Activated CD4-positive, alpha-beta T cell treated with anti-CD3 and anti-CD28 coated beads, Interleukin-2, Interleukin-4, amounts not matched to agents 100 ng/mL and 50 ng/mL, durations not matched to agents 16 hours and 8 hours (primary cell): ENCODE data around the gene LCP2.
"Not testable (repeated sequence)": the region's sequence is repeated elsewhere in the genome, so short reads cannot be mapped to it uniquely, and the experiment has no call there.

Source experiments
- DNase-seq: peaks from one replicate; pipeline ENCODE4 v3.0.0-alpha.2; 2020; ENCODE audit warnings: low spot score

Gene LCP2

DNA sequence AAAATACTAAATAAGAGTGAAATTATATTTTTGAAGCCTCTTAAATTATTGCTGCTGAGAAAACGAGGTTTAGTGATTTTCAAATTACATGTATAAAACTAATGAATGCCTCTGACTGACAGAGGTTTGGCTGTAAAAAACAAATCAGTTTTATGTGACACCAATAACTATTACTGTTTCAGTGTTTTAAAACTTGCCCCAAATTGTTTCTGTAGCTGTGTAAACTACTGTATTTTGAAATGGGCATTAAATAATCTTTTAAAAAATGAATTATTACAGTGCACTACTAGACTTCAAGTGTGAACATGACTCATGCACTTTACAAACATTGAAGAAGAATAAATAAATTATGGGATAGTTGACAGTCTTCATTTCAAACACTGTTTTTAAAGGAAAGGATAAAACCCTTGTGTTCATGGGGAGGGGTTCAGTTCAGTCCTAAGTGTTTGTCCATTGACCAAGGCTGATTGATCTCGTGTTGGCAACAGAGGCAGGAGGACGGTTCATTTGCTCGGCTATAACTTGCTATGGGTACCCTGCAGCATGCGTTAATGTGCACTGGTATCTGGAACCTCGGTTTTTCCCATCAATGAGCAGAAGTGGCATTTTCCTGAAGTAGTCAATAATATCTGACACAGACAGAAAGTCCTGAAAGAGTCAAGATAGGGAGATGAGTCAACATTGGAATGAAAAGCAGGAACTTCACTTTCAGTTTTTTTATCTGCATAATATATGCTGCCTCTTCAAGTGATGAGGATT lies 49.2 kb downstream of the LCP2 start:
- DNase-seq: no peak

- DNase-seq: no peak
Observed at GRCh38 chr5:170247363-170247762, 50.2 kb downstream of the LCP2 start.

- DNase-seq: no peak
Observed at GRCh38 chr5:170246126-170246870, 51.3 kb downstream of the LCP2 start.

- DNase-seq: not testable (repeated sequence)
Observed at GRCh38 chr5:170245436-170245835, 52.1 kb downstream of the LCP2 start.

GRCh38 chr5:170238456-170239196 lies 59.0 kb downstream of the LCP2 start:
- DNase-seq: no peak

- DNase-seq: no peak
Observed at GRCh38 chr5:170235876-170236864, 61.4 kb downstream of the LCP2 start.

DNA sequence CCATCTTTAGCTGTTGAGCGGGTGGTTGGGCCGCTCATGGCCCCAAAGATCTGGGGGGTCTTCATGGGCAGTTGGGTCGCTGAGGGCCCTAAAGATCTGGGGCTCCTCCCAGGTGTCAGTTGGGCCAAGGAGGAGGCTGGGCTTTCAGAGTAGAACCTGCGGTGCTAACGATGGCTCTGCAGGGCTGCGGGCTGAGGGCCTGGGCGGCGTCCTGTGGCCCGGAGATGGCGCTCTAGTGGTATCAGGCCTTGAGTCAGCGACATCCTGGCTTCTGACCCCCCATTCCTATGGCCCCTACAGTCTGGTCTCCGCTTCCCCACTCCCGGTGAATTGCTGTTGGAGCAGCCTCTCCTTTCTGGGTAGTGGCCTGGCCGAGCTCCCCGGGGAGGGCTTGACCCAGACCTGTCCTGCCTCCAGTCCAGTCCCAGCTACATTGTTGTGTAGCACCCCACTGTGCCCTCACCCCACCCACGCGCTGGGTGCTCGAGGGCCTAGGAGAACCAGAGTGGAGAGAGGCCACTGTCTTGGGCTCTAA lies 64.2 kb downstream of the LCP2 start:
- no peak for DNase-seq

- DNase-seq: no peak
Observed at GRCh38 chr5:170232786-170233185, 64.8 kb downstream of the LCP2 start, which contains the start of gene C5orf58. C5orf58 (plus strand) TSS chr5:170232985; CDS start chr5:170234977, 1,992 bp downstream.

DNA sequence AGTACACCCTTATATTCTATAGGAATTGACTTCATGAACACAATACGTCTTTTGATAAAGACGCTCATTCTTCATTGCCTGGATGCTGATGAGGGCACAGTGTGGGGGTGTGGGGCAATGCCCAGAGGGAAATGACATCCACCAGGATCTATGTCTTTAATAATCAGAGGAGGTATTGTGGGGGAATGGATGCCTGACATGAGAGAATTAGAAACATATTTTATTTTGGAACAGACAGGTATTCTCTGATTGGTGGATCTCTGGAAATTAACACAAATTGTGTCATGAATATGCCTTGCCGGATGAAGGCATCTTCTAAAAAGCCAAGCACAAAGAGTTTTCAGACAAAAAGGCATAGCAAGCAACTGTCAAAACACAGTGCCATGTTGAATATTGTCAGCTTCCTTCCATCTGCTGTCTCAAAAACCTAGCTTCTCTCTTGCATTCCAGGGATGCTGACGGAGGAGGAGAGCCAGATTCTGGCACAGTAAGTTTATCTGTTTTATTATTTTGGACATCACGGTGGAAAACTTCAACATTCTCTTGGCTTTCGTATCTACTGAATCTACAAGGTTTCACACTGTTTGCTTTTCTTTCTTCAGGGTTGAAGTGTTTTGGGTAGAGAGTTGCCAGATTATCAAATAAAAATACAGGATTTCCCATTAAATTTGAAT lies 68.7 kb downstream of the LCP2 start:
- no peak for DNase-seq

- DNase-seq: no peak
Observed at GRCh38 chr5:170226661-170227060, 70.9 kb downstream of the LCP2 start.

DNA sequence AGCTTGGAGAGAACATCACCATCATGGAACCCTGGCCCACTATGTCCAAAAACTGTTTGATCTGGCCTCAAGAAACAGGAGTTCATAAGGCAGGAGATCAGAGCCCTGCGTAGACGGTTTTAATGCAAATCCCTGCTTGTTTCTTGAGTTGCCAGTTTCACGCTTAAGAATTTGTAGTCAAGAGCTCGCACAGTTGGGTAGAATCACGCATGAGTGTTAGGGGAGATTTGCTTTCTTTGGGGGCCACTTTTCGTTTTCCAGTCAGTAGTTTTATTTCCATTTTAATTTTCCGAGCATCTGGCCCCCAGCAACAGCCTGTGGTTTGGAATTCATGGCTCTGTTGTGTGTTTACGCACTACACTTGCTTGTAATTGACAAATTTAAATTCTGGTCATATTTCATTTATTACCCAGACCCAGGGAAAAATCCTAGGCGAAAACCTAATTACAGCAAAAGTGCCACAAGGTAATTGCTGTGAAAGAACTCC lies 71.4 kb downstream of the LCP2 start:
- no peak for DNase-seq

- DNase-seq: peak; percentile 78
Observed at GRCh38 chr5:170225326-170226128, 72.0 kb downstream of the LCP2 start.

GRCh38 chr5:170223906-170224305 lies 73.7 kb downstream of the LCP2 start:
- no peak for DNase-seq

GRCh38 chr5:170223360-170223759 lies 74.2 kb downstream of the LCP2 start:
- DNase-seq: no peak

- no peak for DNase-seq
Observed at GRCh38 chr5:170221327-170221741, 76.2 kb downstream of the LCP2 start.

- no peak for DNase-seq
Observed at GRCh38 chr5:170220191-170220590, 77.4 kb downstream of the LCP2 start.

GRCh38 chr5:170219615-170220014 lies 78.0 kb downstream of the LCP2 start:
- DNase-seq: no peak

DNA sequence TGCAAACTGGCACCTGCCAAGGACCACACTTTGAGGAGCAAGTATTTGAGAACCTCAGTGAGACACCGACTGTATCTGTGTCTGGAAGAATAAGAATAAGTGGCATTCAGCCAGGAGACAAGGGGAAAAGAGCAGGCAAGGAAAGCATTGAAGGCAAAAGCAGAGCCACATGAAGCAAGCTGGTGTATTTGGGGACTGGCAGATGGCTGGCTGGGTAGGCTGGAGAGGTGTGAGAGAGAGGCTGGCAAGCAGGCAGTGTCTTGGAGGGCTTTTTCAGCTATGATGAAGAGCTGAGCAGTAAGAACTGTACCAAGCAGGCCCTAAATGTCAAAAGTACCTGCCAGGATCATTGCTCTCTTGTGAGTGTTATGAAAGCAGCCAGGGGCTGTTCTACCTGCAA lies 78.9 kb downstream of the LCP2 start:
- no peak for DNase-seq

DNA sequence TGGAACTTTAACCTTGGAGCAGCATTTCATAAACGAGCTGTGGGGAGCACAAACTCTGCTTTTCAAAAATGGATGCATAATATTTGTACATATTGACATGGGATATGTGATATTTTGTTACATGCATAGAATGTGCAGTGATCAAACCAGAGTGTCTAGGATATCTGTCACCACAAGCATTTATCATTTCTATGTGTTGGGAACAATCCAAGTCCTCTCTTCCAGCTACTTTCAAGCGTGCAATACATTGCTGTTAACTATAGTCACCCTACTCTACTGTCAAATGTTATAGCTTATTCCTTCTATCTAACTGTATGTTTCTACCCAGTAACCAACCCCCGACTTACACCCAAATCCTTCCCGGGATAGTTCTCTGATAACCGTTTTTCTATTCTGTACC lies 79.7 kb downstream of the LCP2 start:
- no peak for DNase-seq
